Measurements from ENCODE around the gene FMN2.
A peak's percentile ranks its signal among the peaks of the same experiment; 100 is the strongest.
"Not testable (repeated sequence)": the region's sequence is repeated elsewhere in the genome, so short reads cannot be mapped to it uniquely, and the experiment has no call there.

The FMN2 gene

DNA sequence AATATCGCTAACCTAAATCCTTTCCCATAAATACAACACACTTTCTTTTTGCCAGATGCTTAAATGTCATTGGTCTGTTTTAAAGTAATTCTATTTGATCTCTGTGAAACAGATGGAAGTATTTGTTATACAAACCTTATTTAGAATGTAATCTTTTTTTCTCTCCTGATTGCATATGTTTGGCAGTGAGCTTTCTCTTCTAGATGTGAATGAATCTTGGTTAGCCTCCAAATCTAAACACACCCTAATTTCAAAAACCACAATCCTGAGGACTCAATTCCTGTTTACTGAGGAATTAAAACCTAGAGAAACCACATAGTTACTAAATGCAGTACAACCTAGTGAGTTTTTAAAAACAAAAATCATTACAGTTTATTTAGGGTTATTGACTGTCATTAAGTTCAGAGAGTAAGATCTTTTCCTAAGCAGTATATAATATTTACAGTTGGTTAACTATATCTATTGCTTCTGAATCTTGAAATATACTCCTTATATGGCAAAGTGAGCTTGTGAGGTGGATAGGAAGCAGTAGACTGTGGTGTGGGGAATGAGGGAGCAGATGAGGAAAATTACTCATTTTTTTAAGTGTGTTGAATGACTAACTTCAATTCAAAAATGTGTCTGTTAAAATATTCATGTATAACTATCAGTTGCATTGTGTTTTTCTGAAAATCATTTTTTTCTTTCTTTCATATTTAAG, 218.7 kb downstream of the FMN2 start:
- peak; percentile 84 for DNase-seq (ENCODE audit: low read depth)

DNA sequence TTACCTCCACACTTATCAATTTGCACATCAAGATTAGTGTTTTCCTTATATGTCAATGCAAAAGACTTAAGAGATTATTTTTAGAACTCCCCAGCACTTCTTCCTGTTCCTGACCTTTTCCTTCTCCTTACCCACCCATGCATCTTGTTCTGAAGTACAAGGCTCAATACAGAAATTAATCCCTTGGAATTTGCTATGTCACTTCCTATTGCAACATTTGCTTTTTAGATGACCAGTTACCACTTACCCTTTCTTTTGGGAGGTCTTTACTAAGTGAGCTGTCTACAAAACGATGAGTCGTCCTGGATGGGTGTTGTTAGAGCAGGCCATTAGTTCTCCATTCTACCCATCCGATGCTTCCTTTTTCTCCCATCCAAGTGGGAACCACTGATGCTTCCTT, 221.2 kb downstream of the FMN2 start:
- DNase-seq (ENCODE audit: low read depth), result peak; percentile 96

DNA sequence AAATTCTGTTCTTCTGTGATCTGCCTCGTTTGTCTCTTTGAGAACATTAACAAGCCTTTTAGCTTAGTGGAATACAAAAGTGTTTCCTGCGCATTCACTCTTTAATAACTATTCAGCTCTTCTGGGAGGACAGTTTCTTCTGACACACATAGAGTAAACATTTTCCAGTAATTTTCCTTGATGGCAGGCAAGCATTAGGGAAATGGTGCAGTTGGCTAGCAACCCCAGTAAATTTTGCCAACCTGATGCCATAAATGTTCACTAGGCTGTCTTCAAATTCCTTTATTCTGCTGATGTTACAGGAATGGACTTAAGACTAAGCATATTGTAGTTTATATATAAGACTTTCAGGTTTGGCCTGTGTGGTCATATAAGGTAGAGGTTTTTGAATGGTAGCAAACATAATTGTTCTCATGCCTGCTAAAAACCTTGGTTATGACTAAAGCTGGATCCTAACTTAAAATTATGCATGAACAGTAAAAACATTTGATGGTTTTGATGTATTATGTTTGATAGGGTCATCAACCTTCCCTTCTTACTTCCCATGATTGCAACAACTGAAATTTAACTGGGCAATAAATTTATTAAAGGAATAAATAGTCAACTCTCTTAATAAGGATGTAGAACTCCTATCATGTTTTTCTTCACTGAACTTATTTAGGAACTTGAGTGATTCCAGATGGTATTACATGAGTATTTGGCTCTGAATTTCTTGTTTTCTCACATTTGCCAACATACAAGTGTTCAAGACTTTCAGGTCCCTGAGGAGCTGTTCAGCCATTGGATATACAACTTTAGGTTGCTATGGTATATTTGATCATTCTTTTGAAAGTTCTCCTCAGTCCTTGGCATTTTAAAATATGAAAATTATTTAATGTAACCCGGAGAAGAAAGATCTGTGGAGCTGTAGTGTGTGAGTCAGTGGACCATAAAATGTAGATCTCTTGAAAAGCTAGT, 223.4 kb downstream of the FMN2 start:
- no peak for DNase-seq (ENCODE audit: low read depth)

DNA sequence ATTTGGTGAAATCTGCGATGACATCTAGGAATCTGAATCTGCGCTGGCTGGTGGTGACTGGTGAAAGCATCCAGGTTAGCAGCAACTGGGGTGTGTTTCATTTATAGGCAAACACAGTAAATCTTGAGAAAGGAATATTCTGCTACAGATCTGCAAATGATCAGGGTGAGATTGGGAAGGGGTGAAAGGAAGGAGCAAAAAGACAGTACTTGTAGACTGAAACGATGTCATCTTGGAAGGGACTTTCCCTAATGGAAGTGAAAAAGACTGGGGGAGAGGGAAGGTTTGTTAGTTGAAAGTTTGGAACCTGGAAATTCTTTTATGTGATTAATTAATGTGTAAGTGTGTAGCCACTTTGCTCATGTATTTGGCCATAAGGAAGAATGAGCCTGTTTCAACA, 228.3 kb downstream of the FMN2 start:
- no peak for DNase-seq (ENCODE audit: low read depth)

DNA sequence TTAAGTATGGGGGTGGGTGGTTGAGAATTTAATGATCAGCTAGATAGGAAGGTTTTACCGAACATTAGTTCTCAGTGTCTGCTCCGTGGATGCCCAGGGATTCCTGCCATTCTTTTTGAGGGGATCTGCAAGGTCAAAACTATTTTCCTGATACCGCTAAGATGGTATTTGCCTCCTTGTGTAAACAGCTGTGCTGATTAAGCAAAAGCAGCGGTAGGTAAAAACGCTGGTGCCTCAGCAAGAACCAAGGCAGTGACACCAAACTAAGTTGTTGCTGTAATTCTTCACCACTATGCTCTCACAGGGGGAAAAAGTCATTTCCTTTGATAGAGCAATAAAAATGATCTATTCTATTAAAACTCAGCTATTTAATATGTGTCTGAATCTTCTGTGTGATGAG, 229.0 kb downstream of the FMN2 start:
- DNase-seq (ENCODE audit: low read depth), result peak; percentile 44

DNA sequence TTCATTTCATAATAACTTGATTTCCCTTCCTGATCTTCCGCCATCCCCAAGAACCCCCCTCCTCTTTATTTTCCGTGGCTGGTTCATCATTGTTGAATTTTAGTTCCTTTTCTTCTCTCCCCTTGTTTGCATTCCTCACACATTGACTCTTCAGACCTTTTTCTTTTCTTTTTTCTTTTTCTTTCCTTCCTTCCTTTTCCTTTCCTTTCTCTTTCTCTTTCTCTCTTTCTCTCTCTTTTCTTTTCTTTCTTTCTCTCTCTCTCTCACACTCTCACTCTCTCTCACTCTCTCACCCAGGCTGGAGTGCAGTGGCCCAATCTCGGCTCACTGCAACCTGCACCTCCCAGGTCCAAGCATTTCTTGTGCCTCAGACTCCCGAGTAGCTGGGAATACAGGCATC, 231.3 kb downstream of the FMN2 start:
- DNase-seq (ENCODE audit: low read depth), result no peak

DNA sequence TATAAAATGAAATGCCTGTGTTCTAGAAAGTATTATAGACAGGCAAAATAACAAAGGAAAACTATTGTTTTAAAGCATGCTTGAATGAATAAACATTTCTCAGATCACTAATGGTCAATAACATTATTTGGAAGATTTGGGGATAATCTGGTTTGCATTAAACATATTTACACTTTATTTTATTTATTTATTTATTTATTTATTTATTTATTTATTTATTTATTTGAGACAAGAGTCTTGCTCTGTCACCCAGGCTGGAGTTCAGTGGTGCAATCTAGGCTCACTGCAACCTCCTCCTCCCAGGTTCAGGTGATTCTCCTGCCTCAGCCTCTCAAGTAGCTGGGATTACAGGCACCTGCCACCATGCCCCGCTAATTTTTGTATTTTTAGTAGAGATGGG, 236.7 kb downstream of the FMN2 start:
- not testable (repeated sequence) for DNase-seq (ENCODE audit: low read depth)

DNA sequence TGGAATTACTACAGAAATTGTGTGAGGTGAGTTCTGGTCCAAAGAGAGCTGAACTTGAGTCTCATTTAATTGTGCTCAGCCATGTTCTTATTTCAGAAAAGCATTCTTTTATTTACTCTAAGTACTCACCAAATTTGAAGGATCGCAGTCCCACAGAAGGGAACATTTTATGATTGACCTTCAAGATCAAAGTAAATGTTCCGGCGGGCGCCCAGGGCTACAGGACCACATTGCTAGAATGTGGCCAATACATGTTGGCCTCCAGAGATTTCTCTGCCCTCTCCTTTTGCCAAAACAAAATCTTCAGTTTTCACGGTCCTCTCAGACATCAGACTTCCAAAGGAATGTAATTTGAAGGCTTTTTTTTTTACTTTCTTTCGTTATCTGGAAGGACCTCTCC, 237.8 kb downstream of the FMN2 start:
- DNase-seq (ENCODE audit: low read depth), result no peak

DNA sequence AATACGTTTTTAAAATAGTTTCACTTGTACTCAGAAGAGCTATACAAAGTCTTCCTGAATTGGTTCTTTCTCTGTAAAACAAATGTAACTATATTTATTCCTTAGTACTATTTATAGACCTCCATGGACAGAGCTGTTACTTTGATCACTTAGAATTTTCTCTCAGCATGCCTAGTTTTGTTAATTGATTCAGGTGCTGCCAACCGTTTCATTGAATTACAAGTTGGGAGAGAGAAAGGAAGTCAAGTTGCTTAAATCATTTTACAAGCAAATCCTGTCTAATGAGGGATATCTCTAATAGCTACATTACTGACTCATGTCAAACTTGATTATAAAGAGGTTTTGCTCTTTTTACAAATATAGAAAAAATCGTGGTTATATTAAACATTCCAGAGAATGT, 241.0 kb downstream of the FMN2 start:
- no peak for DNase-seq (ENCODE audit: low read depth)

DNA sequence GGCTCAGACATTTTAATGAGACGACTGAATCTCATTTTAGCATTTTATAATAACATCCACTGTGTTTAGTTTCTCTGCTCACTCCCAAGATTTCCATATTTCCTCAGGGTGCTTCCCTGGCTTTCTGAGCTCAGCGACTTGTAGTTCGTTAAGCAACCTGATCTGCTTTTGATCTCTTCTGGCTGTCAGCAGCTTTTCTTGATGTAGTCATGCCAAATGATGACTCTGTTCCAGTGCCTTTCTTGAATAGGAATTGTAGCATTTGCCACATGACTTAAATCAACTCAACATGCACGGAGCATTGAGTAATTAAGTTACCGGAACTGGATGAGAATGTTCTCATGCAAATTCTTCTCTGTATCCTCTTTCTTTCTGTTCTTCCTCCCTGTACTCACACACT, 246.1 kb downstream of the FMN2 start:
- DNase-seq (ENCODE audit: low read depth), result peak; percentile 99

DNA sequence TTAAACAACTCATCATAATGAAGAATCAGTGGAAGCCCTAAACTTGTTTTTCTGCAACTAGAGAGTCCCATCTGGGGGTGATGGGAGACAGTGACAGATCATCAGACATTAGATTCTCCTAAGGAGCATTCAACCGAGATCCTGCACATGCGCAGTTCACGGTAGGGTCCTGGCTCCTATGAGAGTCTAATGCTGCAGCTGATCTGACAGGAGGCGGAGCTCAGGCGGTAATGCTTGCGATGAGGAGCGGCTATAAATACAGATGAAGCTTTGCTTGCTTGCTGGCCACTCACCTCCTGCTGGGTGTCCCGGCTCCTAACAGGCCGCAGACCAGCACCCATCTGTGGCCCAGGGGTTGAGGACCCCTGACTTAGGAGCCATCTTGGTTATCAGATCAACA, 247.2 kb downstream of the FMN2 start:
- no peak for DNase-seq (ENCODE audit: low read depth)

DNA sequence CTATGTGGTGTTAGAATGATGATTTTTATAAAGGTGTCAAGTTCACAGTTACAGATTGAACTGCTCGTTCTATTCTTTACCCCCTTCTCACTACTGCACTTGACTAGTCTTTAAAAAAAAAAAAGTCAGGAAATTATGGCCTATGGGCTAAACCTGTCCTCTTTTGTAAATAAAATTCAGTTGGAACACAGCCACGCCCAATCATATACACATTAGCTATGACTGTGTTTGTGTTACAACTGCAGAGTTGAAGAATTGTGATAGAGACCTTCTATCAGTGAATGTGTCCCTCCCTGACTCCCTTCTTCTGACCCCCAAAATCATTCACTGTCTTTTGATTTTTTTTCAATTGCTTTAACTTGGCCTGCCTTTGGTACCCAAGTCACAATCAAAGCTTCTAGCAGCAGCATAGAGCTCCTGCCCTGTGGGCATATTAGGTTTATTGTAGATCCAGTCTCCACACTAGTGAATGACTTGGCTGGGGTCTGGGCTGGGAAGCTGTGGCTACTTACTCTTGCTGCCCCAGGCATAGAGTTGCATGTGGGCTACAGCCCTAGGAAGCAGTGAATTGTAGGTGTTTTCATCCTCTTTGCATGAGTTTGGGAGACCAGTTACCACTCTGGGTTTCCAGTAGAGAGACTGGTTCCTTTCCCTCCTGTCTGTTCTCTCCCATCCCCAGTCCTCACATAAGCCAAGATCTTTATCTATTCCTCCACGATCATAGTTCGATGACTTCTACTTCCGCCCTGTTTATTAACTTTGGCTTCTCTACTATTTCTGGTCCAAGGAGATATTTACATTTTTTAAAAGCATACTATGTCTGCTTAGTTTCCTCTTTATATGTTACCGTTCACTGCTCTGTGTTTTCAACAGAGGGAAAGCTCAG, 249.9 kb downstream of the FMN2 start:
- no peak for DNase-seq (ENCODE audit: low read depth)

DNA sequence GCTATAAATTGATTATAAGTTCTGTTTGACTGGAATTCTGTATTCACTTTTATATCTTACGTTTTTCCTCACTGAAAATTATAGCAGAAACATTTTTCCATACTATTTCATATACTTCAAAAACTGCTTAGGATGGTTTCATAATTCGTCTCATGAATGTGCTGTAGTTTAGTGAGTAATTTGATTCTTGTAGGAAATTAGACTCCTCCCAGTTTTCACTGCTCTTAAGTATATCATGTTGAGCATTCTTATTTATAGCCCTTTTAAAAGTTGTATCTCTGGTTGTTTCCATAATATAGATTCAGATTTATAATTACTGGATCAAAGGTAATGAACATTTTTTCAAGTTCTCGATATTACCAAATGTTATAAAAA, 250.6 kb downstream of the FMN2 start:
- DNase-seq (ENCODE audit: low read depth), result peak; percentile 73

DNA sequence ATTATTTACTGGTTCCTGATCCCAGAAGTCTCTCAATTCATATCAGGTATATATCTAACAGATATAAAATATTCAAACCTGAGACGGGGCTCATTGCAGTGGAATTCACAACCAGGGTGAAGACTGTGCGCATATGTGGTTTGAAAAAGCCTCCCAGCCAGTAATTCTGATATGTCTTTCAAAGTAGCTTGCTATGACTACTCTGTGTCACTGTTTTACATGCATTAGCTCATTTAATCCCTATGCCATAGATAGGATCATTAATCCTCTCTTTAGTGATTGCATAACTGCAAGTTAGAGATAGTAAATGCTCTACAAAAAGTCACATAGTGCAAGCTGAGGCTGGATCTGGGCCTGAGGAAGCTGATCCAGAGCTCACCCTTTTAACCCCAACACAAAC, 251.4 kb downstream of the FMN2 start:
- peak; percentile 33 for DNase-seq (ENCODE audit: low read depth)

DNA sequence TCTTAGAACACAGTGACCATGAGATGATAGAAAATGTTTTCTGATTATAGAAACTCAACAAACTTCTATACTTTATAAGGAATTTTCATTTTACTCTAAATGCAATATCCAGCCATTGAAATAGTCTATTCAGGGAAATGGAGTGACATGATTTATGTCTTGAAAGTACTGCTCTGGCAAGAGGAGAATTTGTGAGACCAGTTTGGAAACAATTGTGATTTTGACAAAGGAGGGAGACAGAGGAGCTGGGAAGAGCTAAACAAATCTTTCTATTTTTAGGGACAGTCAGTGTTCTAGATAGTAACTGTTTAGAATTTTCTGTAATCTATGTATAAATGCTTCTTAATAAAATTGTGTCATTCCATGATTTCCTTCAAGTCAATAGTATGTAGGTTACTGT, 252.3 kb downstream of the FMN2 start:
- DNase-seq (ENCODE audit: low read depth), result no peak

DNA sequence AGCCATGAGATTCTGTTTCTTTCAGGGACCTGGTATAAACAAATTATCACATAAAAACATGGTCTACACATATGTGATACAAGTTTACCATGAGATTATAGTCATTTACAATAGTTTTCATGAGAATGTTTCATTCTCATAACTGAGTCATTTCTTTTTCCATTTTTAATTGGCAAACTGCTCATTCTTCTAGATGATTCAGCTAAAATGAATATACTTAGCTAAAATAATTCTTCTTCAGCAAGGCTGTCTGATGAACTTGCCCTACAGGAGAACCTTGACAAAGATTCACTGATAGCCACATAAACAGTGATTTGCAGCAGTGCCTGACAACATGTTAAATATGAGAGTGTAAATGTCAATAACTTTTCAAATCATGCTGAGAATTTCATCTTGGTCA, 253.2 kb downstream of the FMN2 start:
- DNase-seq (ENCODE audit: low read depth), result peak; percentile 43

DNA sequence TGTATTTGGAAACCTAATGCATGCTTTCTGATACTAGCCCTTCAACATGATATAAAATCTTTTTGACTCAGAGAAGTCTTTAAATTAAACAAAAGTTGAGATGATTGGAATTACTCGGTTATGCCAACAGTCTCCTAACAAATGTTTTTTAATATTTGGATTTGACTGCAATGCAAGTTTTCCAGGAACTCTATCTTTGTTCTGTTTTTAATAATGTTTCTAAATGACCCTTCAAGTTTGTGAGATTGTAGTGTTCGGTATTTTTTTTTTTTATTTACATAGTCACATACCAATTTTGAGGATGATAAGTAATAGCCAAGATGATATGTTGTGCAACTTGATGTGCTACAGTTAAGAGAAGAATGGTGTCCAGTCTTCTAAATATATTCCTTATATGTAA, 258.0 kb downstream of the FMN2 start:
- DNase-seq (ENCODE audit: low read depth), result no peak

DNA sequence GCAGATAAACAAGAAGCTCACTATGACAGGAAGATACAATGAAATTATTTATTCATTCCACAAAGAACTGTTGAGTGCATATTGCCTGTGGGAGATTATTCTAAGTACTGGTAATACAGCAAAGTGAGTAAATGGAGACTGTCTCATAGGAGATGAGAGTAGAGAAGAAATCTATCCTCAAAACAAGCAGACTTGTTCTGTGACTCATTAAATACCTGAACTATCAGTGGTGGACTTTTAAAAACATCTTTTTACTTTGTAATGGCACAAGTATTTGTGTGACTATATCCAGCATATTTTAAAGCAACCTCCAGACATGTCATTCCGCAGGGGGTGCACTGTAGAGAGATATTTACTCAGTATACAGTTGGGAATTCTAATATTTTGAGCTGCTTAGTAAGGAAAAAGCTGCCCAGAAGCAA, 259.2 kb downstream of the FMN2 start:
- DNase-seq (ENCODE audit: low read depth), result peak; percentile 91

DNA sequence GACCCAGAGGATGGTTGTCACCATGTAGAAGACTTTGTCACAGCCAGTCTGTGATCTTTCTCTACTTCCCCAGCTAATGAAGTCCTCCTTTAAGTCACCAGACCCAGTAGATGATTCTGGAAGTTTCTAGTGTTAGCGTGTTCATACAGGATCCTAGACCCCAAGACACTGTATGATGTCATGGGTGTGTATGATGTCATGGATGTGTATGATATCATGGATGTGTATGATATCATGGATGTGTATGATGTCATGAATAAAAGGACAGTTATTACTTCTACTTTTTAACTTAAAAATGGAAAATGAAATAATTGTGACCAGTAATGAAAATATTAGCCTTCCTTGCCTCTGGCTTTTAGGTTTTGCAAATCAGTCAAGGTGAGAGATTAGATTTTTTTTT, 260.0 kb downstream of the FMN2 start:
- peak; percentile 10 for DNase-seq (ENCODE audit: low read depth)

DNA sequence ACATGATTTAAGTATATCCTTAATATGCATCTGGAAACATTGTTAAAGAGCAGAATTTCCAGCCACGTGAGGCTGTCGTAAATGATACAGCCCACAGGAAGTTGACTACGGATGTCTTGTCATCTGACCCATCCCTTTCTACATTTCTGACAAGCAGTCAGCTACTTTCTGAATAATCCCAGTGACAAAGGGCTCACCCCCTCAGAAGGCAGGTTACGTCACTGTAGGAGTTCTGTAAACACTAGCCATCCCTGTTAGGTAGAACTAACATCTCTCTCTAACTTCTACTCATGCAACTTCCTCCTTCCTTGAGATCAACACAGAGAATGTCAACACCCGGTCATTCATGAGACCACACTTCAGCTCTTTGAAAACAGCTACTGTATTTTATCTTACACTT, 261.1 kb downstream of the FMN2 start:
- DNase-seq (ENCODE audit: low read depth), result peak; percentile 93

DNA sequence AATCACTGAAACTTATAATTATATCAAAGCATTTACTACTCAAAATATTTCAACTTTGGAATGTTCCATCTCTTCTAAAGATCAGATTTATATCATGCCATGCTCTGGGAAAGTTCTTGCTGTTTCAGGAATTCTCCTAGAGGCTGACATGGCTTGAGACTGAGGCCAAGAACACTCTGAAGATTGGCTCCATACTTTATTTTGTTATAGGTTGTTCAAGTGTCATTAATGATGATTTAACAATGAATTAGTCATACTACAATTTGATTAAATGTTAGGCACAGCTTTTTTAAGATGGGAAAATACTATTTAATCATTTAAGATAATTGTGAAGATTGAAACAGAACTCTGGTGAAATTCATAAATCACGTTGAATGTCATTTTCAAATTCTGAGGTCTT, 264.9 kb downstream of the FMN2 start:
- no peak for DNase-seq (ENCODE audit: low read depth)

DNA sequence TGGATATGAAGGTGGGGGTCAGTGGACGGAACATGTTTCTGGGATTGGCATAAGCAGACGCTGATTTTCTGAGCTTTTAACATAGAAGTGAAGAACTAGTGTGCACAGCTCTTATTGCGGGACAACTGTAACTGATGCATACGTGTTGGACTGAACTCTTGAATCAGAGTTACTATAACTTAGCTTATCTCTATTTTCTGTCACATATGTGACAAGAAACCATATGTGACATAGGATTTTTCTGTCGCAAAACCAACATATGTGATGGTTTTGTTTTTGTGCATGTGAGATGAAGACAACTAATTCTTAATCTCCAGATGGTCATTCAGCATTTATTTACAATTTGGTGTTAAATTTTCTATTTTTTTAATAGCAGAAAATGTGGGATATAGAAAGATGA, 270.4 kb downstream of the FMN2 start:
- no peak for DNase-seq (ENCODE audit: low read depth)

DNA sequence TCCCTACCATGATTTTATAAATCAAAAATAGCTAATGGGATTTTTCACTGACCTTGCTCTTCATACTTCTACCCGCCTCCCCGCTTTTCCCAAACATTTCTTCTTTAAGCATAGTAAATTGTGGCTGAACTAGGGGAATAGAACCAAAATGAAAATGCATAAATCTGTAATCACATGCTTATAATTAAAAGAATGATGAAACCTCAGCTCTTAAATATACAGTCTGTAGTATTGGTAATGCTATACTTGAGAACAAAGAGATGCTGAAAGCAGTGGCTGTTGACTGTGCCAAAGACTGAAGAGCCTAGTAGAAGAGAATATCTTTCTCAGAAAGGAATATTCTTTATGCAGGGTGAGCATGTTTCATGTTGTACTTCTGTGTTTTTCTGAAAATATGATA, 271.1 kb downstream of the FMN2 start:
- no peak for DNase-seq (ENCODE audit: low read depth)

Measured in iris pigment epithelial cell (primary cell).